Ureter (tissue), 1 donor: Measurements from ENCODE around the gene OSGEP. TPM values are rescaled to one million over a fixed set of nuclear protein-coding genes. Genes with fewer than 3 reads are reported as not detected.
"Not testable (repeated sequence)": the region's sequence is repeated elsewhere in the genome, so short reads cannot be mapped to it uniquely, and the experiment has no call there.

Experiments
- DNase-seq: peaks from one replicate; pipeline ENCODE4 v3.0.0-alpha.2; 2020; ENCODE audit warnings: low spot score
- total RNA-seq: library from RNA; stranded (reverse); gene quantifications from one replicate; pipeline ENCODE4 v1.2.4, GENCODE V29; 2023
- donor health status: DM: yes; HTN: yes; CAD: no.

OSGEP gene
- total RNA-seq, 1 donor from 2014 or later = 39.7 TPM

DNA sequence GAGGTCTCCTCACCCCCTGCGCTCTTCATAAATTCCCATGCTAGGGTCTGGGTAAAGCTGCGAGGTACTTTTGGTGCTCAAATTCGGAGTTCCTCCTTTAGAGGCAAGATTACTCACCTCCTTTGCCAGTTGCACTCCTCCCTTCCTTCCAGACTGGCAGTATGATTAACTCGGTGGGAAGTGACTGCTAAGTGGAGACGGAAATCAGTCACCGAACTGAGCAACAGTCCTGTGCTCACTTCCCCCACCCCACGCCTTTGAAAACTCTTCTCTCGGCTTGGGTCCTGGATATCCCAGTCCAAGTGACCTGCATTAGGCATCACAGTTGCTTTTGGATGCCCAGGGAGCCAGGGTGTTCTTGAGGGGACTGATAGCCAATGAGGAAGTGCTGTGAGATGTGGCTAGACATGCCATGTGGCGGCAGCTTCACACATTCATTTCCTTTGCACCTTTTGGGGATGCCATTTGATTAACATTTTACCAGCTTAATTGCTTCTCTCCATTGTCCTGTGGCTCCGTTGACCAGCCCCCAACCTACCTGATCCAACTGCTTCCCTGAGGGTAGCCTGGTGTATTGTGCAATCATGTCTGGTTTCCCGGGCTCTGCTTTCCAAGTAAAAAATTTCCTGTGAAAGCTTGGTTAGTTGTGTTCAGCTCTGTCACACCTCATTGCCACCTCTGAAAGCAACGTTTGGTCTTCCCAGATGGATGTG is 15.4 kb upstream of the OSGEP start:
- no peak for DNase-seq

- peak; percentile 91 for DNase-seq
These were observed 14.8 kb upstream of the OSGEP start, which contains the start of gene PNP for GRCh38 chr14:20469242-20469889. PNP (plus strand) TSS chr14:20469406; CDS start chr14:20469525, 119 bp downstream.

GRCh38 chr14:20468764-20469241 is 14.2 kb upstream of the OSGEP start:
- no peak for DNase-seq

DNA sequence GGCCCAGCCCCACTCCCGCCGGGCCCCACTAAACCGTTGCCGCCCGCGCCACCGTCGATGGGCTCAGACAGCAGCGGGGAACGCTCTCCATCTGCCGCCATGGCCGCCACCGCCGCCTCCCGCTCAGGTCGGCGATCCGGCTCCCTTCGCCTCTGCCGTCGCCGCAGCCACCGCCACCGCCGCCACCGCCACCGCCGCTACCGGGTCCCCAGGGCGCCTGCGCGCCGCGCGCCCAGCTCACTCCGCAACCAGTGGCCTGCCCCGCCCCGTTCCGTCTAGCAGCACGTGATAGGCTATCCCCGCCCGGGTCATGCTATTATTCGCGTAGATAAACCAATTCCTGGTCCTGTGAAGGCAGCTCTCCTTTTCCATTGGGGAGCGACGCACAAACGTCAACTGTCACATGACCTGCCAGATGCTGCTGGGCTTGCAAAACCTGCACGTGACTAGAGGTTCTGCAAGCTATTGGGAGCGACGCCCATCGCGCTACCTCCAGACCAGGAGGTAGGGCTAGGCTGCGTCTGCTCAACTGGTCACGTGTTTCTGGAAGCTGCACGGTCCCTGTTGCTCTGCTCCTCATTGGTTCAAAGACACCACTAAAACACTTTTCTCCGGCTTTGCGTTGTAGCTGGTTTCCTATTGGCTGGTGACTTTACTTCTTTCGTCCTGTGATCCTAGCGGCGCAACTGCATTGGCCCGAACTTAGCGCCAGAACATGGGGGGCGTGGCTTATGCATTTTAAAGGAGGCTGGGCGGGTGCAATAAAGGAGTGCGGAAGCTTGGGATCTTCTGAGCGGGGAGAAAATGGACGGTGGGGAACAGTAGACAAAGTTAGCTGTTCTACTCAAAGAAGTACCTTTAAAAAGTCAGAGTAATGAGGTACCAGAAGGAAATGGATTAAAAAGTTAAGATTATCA is 6.9 kb upstream of the OSGEP start, which contains the start of gene PIP4P1:
Gene PIP4P1, minus strand, starts transcription at position 210 of the 917 bp plus-strand sequence. Its CDS starts 109 bp downstream, at position 101.
- DNase-seq = peak; percentile 99

DNA sequence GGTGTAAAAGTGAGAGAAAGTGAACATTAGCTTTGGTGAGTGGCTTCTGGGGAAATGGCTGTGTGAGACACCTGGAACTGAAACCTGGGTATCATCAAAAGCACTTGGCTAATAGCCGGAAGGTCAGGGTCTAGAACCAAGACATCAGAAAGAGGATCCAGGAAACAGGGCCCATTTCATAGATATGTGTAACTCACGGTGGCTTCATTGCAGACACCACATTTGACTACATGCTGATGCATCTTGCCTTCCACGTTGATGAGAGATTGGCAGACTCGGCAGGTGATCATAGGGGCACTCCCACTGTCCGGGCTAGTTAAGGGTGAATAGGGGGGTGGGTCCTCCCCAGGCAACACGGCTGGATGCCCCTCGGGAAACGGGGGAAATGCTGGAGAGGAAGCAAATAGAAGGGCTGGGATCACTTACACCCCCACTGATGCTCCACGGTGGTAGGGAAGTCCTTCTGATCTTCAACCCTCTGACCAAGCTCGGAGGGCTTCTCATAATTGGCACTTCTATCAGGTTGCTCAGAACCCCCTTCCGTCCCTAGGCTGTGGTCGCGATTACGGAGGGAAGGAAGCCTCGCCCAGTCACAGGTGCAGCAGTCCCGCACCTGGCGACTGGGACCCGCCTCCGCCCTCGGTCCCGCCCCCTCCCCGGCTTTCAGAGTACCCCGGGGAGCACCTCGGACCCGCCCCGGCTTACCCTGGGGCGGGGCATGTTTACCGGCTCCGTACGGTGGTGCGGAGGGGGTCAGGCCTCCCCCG is 6.0 kb upstream of the OSGEP start:
- peak; percentile 62 for DNase-seq

GRCh38 chr14:20458031-20458789 is 3.6 kb upstream of the OSGEP start:
- DNase-seq = no peak

- DNase-seq = no peak
These were observed 2.4 kb upstream of the OSGEP start for GRCh38 chr14:20456971-20457370.

- no peak for DNase-seq
These were observed 1.0 kb upstream of the OSGEP start for GRCh38 chr14:20455355-20456300.

GRCh38 chr14:20452831-20453230 is 1.8 kb downstream of the OSGEP start:
- not testable (repeated sequence) for DNase-seq

GRCh38 chr14:20446889-20447288 is 7.7 kb downstream of the OSGEP start:
- no peak for DNase-seq

- DNase-seq = not testable (repeated sequence)
These were observed 11.0 kb downstream of the OSGEP start for GRCh38 chr14:20443650-20444049.

GRCh38 chr14:20441461-20441860 is 13.2 kb downstream of the OSGEP start:
- no peak for DNase-seq

DNA sequence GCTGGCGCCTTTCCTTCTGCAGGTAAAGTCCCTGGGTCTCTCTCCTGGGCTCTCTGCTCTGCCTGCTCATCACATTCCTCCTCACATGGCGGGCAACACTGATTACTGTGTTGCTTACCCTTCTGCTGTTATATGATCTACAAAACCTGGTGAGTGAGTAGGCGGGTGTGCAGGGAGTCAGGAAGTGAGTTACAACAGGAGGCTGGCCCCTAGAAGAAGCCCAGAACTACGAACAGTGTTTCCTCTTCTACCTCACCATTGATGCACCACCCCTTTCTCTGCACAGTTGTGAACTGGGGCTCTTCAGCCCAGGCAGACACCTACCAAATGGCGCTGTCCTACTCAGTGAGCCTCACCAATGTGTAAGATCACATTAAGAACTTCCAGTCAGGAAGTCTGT is 13.7 kb downstream of the OSGEP start:
- no peak for DNase-seq

- no peak for DNase-seq
These were observed 14.1 kb downstream of the OSGEP start for GRCh38 chr14:20440465-20440864.

DNA sequence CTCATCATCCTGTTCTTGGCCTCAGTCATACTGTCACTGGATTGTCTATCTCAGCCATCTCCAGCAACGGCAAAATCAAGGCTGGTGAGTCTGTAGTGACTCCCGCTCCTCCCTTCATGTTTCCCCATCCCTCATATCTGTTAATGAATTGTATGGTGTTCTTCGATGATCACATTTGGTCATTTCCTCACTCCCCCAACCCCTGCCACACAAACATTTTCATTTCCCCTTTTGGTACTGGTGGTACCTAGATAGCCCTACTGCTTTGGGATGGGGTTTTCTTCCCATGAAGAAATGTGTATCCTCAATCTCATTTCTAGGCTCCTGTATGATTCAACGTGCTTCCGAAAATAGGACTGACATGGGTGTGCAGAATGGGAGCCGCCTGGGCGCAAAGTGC is 15.9 kb downstream of the OSGEP start:
- DNase-seq = no peak

DNA sequence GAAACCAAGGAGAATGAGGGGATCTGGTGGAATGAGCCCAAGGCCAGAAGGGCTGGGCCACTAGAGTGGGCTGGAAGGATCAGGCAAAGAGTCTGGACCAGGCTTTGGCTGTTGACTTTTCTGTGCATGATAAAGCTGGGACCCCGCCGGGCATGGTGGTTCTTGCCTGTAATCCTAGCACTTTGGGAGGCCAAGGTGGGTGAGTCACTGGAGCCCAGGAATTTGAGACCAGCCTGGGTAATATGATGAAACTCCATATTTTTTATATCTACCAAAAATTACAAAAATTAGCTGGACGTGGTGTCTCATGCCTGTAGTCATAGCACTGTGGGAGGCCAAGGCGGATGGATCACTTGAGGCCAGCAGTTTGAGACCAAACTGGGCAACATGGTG is 18.3 kb downstream of the OSGEP start:
- no peak for DNase-seq

- DNase-seq = no peak
These were observed 18.8 kb downstream of the OSGEP start, which contains the start of gene KLHL33 for GRCh38 chr14:20435582-20436362. KLHL33 (minus strand) TSS chr14:20436166; CDS start chr14:20435811, 355 bp downstream.
